ENCODE measurements around the gene WWOX. TPM values are rescaled to one million over a fixed set of nuclear protein-coding genes. Genes with fewer than 3 reads are reported as not detected.

The WWOX gene
- total RNA-seq, 1 experiment from 2014 or later, result 15.6 TPM

DNA sequence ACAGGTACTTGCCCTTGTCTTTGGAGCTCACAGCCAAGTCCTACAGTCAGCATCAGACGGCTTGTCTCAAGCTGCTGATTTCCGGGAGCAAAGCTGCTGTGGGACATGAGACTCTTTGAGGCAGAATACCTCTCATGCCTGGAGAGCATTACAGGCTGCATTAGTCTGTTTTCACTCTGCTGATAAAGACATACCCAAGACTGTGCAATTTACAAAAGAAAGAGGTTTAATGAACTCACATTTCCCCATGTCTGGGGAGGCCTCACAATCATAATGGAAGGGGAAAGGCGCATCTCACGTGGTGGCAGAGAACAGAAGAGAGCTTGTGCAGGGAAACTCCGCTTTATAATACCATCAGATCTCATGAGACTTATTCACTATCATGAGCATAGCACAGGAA is 661.2 kb downstream of the WWOX start:
- Histone ChIP-seq H2BK12ac (ENCODE audit: insufficient read length, low read depth, low read length) (no peak overlapping the region), H4K20me1 (ENCODE audit: control insufficient read depth, insufficient read depth, insufficient read length) (no peaks in the 10 kb centered on the region), H3K56ac (ENCODE audit: insufficient read length, low read depth, low read length) (no peak overlapping the region), H3K4me1 (ENCODE audit: insufficient read depth, low read length) (no peaks in the 10 kb centered on the region; the same call in 1 of the 2 replicates), H3K23ac (ENCODE audit: insufficient read length, low read depth, low read length) (no peak overlapping the region), H2BK20ac (ENCODE audit: low read depth, low read length, poor library complexity, severe bottlenecking) (no peak overlapping the region), H3K14ac (ENCODE audit: insufficient read depth, low read length) (no peak overlapping the region), H2BK15ac (ENCODE audit: low read depth, low read length) (no peak overlapping the region), H3T11ph (ENCODE audit: low read length) (no peak overlapping the region), H2BK120ac (ENCODE audit: low read depth, low read length, poor library complexity, severe bottlenecking) (no peak overlapping the region), H4K5ac (ENCODE audit: insufficient read length, low read depth, low read length) (no peak overlapping the region), H3K27me3 (ENCODE audit: insufficient read depth, low read length) (no peaks in the 10 kb centered on the region), H2AK5ac (ENCODE audit: insufficient read length, low read length) (no peak overlapping the region), H4K91ac (ENCODE audit: insufficient read length, low read depth, low read length) (no peak overlapping the region), H3K27ac (ENCODE audit: insufficient read length, low read depth, low read length) (no peak overlapping the region), H3K79me1 (ENCODE audit: insufficient read depth, low read depth, low read length, poor library complexity, severe bottlenecking) (no peaks in the 10 kb centered on the region), H4K8ac (replicated peaks; ENCODE audit: insufficient read length, low read depth, low read length) (no peak overlapping the region), H3K23me2 (ENCODE audit: insufficient read length, low read depth, low read length, poor library complexity, severe bottlenecking) (no peaks in the 10 kb centered on the region), H3K18ac (ENCODE audit: insufficient read length, low read depth, low read length) (no peak overlapping the region), H3K9me3 (ENCODE audit: control insufficient read depth, low read depth, low read length) (no peaks in the 10 kb centered on the region), H2AFZ (ENCODE audit: low read length) (no peak overlapping the region), H3K4ac (ENCODE audit: low read depth, low read length) (no peak overlapping the region), H3K79me2 (ENCODE audit: insufficient read depth, low read length) (no peaks in the 10 kb centered on the region), H3K4me2 (ENCODE audit: insufficient read depth, insufficient read length, low read length) (no peak overlapping the region), H2BK5ac (ENCODE audit: insufficient read length, low read length) (no peak overlapping the region), H3K9ac (ENCODE audit: extremely low read depth, insufficient read length, low read length) (no peak overlapping the region)
- Mint-ChIP-seq H3K36me3 (ENCODE audit: insufficient read depth in 1 of 3, low read depth in 3 of 3) (no peaks in the 10 kb centered on the region), H3K4me3 (no peak overlapping the region), H3K27me3 (ENCODE audit: low read depth) (peaks cover 2% of the 10 kb centered on the region; the same call in 1 of the 2 replicates), H3K27ac (no peak overlapping the region), H3K4me1 (no peaks in the 10 kb centered on the region; a peak in 3 of 4 replicates), H3K9me3 (no peaks in the 10 kb centered on the region)
- WGBS (ENCODE audit: extremely low coverage, insufficient read length, low lambda C conversion rate), result no CpG with 5 or more reads among the region's 5 CpGs
- TF ChIP-seq, protein P1, sequence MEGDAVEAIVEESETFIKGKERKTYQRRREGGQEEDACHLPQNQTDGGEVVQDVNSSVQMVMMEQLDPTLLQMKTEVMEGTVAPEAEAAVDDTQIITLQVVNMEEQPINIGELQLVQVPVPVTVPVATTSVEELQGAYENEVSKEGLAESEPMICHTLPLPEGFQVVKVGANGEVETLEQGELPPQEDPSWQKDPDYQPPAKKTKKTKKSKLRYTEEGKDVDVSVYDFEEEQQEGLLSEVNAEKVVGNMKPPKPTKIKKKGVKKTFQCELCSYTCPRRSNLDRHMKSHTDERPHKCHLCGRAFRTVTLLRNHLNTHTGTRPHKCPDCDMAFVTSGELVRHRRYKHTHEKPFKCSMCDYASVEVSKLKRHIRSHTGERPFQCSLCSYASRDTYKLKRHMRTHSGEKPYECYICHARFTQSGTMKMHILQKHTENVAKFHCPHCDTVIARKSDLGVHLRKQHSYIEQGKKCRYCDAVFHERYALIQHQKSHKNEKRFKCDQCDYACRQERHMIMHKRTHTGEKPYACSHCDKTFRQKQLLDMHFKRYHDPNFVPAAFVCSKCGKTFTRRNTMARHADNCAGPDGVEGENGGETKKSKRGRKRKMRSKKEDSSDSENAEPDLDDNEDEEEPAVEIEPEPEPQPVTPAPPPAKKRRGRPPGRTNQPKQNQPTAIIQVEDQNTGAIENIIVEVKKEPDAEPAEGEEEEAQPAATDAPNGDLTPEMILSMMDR (conservative IDR thresholded peaks at IDR 0.05), result no peak
- no peak for DNase-seq
